GM03348 (cell line): ENCODE results near the gene GALNT18.

Source experiments
- DNase-seq: peaks from one replicate; pipeline ENCODE4 v3.0.0; 2012; ENCODE audit warnings: low spot score

Gene GALNT18

GRCh38 chr11:11408436-11409221 is 213.2 kb downstream of the GALNT18 start:
- peak; percentile 21 for DNase-seq

- DNase-seq = no peak
Observed at GRCh38 chr11:11407763-11408084, 214.1 kb downstream of the GALNT18 start.

- DNase-seq = no peak
Observed at GRCh38 chr11:11407065-11407762, 214.6 kb downstream of the GALNT18 start.

- DNase-seq = no peak
Observed at GRCh38 chr11:11406652-11407051, 215.2 kb downstream of the GALNT18 start.

- DNase-seq = no peak
Observed at GRCh38 chr11:11403763-11404725, 217.8 kb downstream of the GALNT18 start.

- no peak for DNase-seq
Observed at GRCh38 chr11:11401960-11402535, 219.8 kb downstream of the GALNT18 start.

GRCh38 chr11:11400635-11401232 is 221.1 kb downstream of the GALNT18 start:
- DNase-seq = no peak

GRCh38 chr11:11400121-11400520 is 221.7 kb downstream of the GALNT18 start:
- no peak for DNase-seq

GRCh38 chr11:11397781-11398180 is 224.0 kb downstream of the GALNT18 start:
- no peak for DNase-seq

GRCh38 chr11:11397036-11397415 is 224.8 kb downstream of the GALNT18 start:
- no peak for DNase-seq

GRCh38 chr11:11396301-11397035 is 225.3 kb downstream of the GALNT18 start:
- peak; percentile 73 for DNase-seq

GRCh38 chr11:11395126-11395525 is 226.7 kb downstream of the GALNT18 start:
- no peak for DNase-seq

GRCh38 chr11:11394241-11394640 is 227.6 kb downstream of the GALNT18 start:
- DNase-seq = no peak

GRCh38 chr11:11391796-11392463 is 229.9 kb downstream of the GALNT18 start:
- DNase-seq = peak; percentile 72

GRCh38 chr11:11391169-11391568 is 230.6 kb downstream of the GALNT18 start:
- no peak for DNase-seq

- DNase-seq = no peak
Observed at GRCh38 chr11:11390068-11390771, 231.6 kb downstream of the GALNT18 start.

- no peak for DNase-seq
Observed at GRCh38 chr11:11389238-11389637, 232.6 kb downstream of the GALNT18 start.

- no peak for DNase-seq
Observed at GRCh38 chr11:11387622-11388305, 234.0 kb downstream of the GALNT18 start.

- DNase-seq = no peak
Observed at GRCh38 chr11:11387207-11387606, 234.6 kb downstream of the GALNT18 start.
